ENCODE measurements around the gene FAF1.
"Not testable (repeated sequence)": the region's sequence is repeated elsewhere in the genome, so short reads cannot be mapped to it uniquely, and the experiment has no call there.

Gene FAF1

GRCh38 chr1:50724626-50725286, 235.3 kb downstream of the FAF1 start:
- Histone ChIP-seq H3K4me3 (no peak overlapping the region), H3K27me3 (no peaks in the 10 kb centered on the region), H3K36me3 (peaks cover 6 to 39% (median 15%) of the 10 kb centered on the region in 3 donors), H3K9me3 (no peaks in the 10 kb centered on the region), H3K27ac (no peak overlapping the region), H3K4me1 (no peaks in the 10 kb centered on the region)
- intact Hi-C loops (cut with DNase I; ENCODE audit: low total_unique reads) = no loop called here
- no peak for TF ChIP-seq CTCF (IDR thresholded peaks at IDR 0.05)
- DNase-seq = no peak

GRCh38 chr1:50720457-50721053, 239.5 kb downstream of the FAF1 start:
- no peaks in the 10 kb centered on the region for H3K27me3 ChIP-seq
- H3K9me3 ChIP-seq = no peaks in the 10 kb centered on the region
- DNase-seq = no peak
- no peaks in the 10 kb centered on the region for H3K4me1 ChIP-seq
- H3K4me3 ChIP-seq = no peak overlapping the region
- H3K27ac ChIP-seq = no peak overlapping the region
- H3K36me3 ChIP-seq = peaks cover 4 to 21% (median 12%) of the 10 kb centered on the region in 3 donors
- intact Hi-C loops (cut with DNase I; ENCODE audit: low total_unique reads) = no loop called here
- no peak for TF ChIP-seq CTCF (IDR thresholded peaks at IDR 0.05)

- no peaks in the 10 kb centered on the region for H3K27me3 ChIP-seq
- no peak overlapping the region for H3K4me3 ChIP-seq
- no peak for TF ChIP-seq CTCF (IDR thresholded peaks at IDR 0.05)
- H3K4me1 ChIP-seq = no peaks in the 10 kb centered on the region
- no peak for DNase-seq
- H3K36me3 ChIP-seq = peaks cover 4 to 12% (median 10%) of the 10 kb centered on the region in 3 donors
- intact Hi-C loops (cut with DNase I; ENCODE audit: low total_unique reads) = no loop called here
- no peak overlapping the region for H3K27ac ChIP-seq
- no peaks in the 10 kb centered on the region for H3K9me3 ChIP-seq
Measured at GRCh38 chr1:50719126-50719525, 240.9 kb downstream of the FAF1 start.

- intact Hi-C loops (cut with DNase I; ENCODE audit: low total_unique reads) = no loop called here
- TF ChIP-seq CTCF (IDR thresholded peaks at IDR 0.05) = no peak
- Histone ChIP-seq H3K4me3 (no peak overlapping the region), H3K27me3 (no peaks in the 10 kb centered on the region), H3K4me1 (no peaks in the 10 kb centered on the region), H3K36me3 (peaks cover 4 to 10% (median 6%) of the 10 kb centered on the region in 3 donors), H3K27ac (no peak overlapping the region), H3K9me3 (no peaks in the 10 kb centered on the region)
- no peak for DNase-seq
Measured at GRCh38 chr1:50717327-50717726, 242.7 kb downstream of the FAF1 start.

- H3K4me1 ChIP-seq; DNase-seq; H3K4me3 ChIP-seq; H3K9me3 ChIP-seq; intact Hi-C loops (cut with DNase I; ENCODE audit: low total_unique reads); H3K27me3 ChIP-seq; H3K27ac ChIP-seq: not testable (repeated sequence)
- H3K36me3 ChIP-seq = peaks cover 4 to 10% (median 6%) of the 10 kb centered on the region in 3 donors
Measured at GRCh38 chr1:50716455-50716854, 243.6 kb downstream of the FAF1 start.

GRCh38 chr1:50710099-50710498, 250.0 kb downstream of the FAF1 start:
- no peaks in the 10 kb centered on the region for H3K36me3 ChIP-seq
- H3K9me3 ChIP-seq = no peaks in the 10 kb centered on the region
- intact Hi-C loops (cut with DNase I; ENCODE audit: low total_unique reads) = no loop called here
- H3K27me3 ChIP-seq = no peaks in the 10 kb centered on the region
- no peak overlapping the region for H3K4me3 ChIP-seq
- peaks cover 0 to 10% (median 0%) of the 10 kb centered on the region in 4 donors for H3K4me1 ChIP-seq
- no peak for TF ChIP-seq CTCF (IDR thresholded peaks at IDR 0.05)
- no peak for DNase-seq
- no peak overlapping the region for H3K27ac ChIP-seq

Measured in tibial artery (tissue), 4 donors.